IPS-NIHi7 (cell line): ENCODE data around the gene GGCT.
A peak's percentile ranks its signal among the peaks of the same experiment; 100 is the strongest.
"Not testable (repeated sequence)": the region's sequence is repeated elsewhere in the genome, so short reads cannot be mapped to it uniquely, and the experiment has no call there.

Experiments
- DNase-seq: peaks from one replicate; pipeline ENCODE4 v3.0.0; 2012; ENCODE audit warnings: mixed read lengths; ENCODE audit errors: extremely low spot score

Gene GGCT

GRCh38 chr7:30504301-30505173, at the start of gene GGCT:
Gene GGCT, minus strand, starts transcription at chr7:30504829. Its CDS starts 120 bp downstream, at chr7:30504709.
- DNase-seq: peak; percentile 99

DNA sequence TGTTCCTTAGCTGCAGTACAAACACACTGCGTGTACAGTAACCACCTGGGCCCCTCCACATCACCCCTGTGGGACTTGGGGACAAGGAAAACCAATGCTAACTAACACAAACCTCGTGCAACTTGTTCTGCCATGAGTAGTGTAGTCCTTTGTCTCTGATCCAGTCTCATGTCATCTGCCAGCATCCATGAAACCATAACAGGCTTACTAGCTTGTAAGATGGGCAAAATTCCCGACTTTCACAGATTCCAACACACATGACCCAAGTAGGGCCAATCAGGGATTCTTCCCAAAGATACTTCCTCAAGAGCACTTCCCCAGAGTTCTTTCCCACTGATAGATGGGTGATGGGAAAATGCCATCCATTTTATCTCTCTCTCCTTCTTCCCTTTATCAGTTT, 48.9 kb upstream of the GGCT start:
- DNase-seq: no peak

GRCh38 chr7:30553141-30553540, 48.5 kb upstream of the GGCT start:
- no peak for DNase-seq

- DNase-seq: no peak
Measured at GRCh38 chr7:30552330-30552729, 47.7 kb upstream of the GGCT start.

- DNase-seq: no peak
Measured at GRCh38 chr7:30549931-30550493, 45.4 kb upstream of the GGCT start.

DNA sequence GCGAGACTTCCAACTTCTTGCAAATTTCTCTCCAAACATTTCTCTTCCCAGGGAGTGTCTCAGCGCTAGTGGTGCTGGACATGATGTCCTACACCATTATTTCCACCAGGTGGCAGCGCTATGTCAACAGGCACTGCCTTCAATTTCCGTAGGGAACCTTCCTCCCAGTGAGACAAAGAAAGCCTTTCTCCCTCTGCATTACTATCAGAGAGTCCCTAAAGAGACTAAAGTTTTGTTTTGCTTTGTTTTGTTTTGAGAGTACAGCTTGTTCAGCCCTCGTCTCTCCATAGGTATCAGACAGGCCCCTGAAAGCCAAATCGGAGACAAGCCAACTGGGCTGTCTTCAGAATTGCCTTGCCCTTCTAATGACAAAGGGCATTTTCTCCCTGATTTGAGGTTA, 44.2 kb upstream of the GGCT start:
- peak; percentile 85 for DNase-seq

- DNase-seq: no peak
Measured at GRCh38 chr7:30546596-30546995, 42.0 kb upstream of the GGCT start.

- no peak for DNase-seq
Measured at GRCh38 chr7:30545791-30546555, 41.3 kb upstream of the GGCT start.

DNA sequence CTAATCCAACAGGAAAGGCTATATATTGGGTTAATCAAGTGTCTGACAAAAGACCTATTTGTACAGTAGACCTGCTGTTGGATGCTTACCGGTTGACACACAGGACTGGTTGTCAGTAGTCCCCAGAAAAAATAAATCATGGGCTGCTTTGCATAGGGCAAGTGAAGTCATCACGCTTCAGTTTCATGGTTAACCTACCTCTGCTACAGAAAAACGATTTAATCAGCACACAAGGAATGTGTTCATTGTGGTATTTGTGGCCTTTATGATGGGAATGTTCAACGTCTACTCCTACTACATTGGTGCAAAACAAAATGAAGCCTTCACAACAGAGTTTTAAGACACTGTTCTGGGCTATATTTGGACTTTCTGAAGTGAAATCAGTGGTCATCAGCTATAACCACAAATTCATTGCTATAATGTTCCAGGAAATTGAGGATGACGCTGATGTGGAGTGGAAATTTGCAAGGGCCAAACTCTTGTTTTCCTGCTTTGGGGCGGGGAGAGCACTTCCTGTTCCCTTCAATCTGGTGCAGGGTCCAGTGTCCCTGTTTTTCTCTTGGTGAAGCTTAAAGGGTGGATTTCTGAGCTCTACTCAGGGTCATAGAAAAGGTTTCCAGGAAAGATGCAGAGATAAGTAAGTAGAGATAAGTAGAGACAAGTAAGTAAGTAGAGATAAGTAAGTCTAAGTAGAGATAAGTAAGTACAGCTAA, 39.3 kb upstream of the GGCT start:
- no peak for DNase-seq

DNA sequence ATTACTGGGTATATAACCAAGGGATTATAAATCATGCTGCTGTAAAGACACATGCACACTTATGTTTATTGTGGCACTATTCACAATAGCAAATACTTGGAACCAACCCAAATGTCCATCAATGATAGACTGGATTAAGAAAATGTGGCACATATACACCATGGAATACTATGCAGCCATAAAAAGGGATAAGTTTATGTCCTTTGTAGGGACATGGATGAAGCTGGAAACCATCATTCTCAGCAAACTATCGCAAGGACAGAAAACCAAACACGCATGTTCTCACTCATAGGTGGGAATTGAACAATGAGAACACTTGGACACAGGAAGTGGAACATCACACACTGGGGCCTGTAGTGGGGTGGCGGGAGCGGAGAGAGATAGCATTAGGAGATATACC, 38.5 kb upstream of the GGCT start:
- not testable (repeated sequence) for DNase-seq

DNA sequence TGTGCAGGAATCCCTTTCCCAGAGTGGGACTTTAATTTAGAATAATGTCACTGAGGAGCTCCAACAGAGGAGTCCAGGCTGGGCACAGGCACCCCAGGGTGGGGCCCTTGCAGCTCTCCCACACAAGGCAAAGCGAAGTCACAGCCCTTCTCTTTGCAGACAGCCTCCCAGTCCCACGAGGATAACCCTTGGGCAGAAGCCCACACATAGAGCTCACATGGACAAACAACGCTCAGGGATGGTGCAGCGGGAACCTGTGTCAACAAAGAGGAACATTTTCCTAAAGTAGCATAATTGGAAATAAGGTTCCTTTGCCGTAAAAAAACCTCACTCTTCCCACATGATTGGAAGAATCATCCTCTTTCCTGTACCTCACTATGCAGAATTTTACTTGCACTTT, 29.3 kb upstream of the GGCT start:
- no peak for DNase-seq

- no peak for DNase-seq
Measured at GRCh38 chr7:30531286-30531685, 26.7 kb upstream of the GGCT start.

GRCh38 chr7:30530373-30530772, 25.7 kb upstream of the GGCT start:
- no peak for DNase-seq

DNA sequence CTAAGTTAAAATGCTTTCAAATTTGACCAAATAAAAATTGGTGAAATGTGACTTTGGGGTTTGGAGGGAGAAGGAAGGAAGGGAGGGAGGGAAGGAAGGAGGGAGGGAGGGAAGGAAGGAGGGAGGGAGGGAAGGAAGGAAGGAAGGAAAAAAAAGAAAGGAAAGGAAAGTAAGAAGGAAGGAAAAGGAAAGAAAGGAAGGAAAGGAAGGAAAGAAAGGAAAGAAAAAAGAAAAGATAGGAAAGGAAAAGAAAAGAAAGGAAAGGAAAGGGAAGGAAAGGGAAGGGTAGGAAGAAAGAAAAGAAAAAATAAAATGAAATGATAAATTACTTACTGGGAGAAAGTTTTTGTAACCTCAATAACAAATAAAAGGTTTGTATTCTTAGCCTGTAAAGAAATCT, 24.1 kb upstream of the GGCT start:
- no peak for DNase-seq

DNA sequence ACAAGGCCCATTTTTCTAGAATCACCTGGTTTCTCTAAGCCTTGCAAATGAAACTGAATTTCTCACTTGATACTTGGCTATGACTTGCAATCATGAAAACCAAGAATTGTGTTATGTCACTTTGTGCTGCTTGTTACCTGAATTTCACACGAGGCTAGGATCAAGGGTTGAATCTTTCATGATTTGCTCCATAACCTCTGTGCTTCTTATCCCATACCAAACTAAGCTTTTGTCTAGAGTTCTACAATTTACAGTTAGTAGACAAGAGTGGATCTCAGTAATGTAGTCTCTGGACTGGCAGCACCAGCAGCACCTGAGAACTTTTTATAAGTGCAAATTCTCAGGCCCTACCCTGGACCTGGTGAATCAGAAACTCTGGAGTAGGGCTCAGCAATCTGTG, 22.7 kb upstream of the GGCT start:
- DNase-seq: not testable (repeated sequence)

DNA sequence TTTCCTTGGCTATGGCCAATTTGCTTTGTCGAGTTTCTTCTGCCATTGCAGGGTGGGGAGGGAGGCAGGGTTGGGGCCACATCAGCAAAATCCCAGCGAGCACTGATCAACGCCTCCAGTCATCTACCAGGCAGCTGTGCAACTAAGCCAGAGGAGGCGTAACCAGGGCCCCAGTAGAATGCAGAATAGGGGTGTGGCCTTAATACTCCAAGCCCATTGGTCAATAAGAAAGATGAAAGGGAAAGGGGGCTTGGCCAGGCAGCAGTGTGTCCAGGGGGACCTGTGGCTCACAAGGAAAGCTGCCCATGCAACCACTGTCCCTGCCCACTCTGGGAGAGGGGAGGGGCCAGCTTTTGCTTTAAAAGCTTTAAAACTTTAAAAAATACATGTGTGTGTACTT, 21.5 kb upstream of the GGCT start:
- no peak for DNase-seq

DNA sequence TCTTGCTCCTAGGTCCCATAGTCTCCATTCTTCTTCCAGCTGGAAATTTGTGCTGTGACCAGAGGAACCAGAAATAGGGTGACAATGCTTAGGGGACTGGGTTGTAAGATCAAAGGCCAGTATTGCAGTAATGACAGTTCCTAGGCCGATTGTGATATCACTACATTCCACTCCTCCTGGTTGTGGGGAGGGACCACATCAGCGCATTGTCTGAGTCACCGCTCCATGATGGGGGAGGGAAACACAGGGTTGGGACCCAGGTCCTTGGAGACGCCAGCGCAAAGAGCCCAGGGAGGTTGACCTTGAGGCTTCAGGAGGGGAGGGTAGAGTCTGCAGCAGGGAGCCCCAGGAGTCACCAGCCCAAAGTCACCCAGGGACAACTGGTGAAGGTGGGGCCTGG, 20.8 kb upstream of the GGCT start:
- no peak for DNase-seq

DNA sequence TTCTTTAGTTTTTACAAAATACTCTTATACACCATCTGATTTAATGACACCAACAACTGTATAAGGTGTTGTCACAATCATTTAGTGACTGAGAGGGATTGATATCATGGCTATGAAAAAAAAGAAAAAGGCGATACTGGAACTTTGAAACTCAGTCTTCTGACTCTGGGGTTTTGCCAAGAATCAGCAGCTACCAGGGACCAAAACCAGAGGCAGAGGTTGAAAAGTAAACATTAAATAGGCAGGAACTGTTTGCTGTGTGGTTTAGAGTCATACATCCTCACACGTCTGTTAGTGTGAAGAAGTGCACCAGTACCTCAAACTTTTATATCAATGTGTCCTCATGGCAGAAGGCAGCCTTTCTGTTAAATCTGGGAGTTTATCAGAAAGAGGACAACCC, 19.9 kb upstream of the GGCT start:
- DNase-seq: no peak

GRCh38 chr7:30523466-30523865, 18.8 kb upstream of the GGCT start:
- DNase-seq: no peak

DNA sequence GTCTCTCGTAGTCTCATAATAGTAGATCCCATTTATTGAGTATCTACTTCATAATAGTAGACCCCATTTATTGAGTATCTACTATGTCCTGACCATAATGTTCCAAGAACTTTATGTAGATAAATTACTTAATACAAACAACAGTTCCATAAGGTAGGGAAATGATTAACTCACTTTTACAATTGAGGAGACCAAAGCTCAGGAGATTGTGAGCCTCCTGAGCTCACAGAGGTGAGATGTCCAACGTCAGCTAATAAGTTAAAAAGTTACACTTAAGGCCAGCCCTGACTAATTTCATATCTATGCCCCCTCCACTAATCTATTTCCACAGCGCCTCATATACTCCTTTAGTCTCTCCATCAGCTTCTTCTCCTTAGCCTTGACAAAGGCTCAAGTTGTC, 17.5 kb upstream of the GGCT start:
- DNase-seq: no peak

- no peak for DNase-seq
Measured at GRCh38 chr7:30521532-30521931, 16.9 kb upstream of the GGCT start.

GRCh38 chr7:30519122-30519521, 14.5 kb upstream of the GGCT start:
- DNase-seq: no peak
